Measurements from ENCODE around the gene CBARP. TPM values are rescaled to one million over a fixed set of nuclear protein-coding genes. Genes with fewer than 3 reads are reported as not detected.

Gene CBARP
- total and polyA plus RNA-seq, 9 of the 15 experiments (the other 6 are each of a cell fraction or from before 2014, with no cell fraction given) = 0.03 to 8.9 (median 1.2) TPM; not detected in 1

DNA sequence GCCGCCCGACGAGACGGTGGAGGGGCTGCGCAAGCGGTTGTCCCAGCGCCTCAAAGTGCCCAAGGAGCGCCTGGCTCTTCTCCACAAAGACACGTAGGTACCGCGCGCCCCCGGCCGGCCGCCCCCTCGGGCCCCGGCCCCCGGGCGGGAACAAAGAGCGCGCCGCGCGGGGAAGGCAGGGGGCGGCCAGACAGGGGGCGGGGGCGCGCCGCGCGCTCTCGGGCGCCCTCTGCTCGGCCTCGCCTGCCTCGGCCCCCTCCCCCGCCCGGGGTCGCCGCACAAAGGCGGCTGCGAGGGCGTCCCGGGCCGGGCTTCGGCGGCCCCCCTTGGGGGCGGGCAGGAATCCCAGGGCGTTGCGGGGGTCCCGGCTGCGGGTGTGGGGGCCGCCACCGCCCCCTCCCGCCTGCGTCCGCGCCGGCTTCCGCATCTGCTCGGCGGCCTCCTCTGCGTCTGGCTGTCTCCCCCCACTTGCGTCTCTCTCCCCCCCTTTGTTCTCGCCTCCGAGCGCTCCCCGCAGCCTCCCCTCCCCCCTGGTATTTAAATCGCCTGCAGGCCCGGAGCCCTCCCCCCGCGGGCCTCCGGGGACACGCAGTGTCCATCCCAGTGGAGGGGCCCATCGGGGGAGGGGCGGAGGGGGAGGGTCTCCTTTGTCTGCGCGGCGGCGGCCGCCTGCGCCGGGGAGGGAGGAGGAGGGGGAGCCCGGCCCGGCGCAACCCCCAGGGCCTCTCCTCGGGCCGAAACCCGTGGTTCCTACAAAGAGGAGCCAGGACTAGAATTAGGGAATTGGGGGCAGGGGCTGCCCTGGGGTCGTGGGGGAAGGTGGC is 12.8 kb upstream of the CBARP start (continued):
- TF ChIP-seq ZBTB5 (IDR thresholded peaks at IDR 0.05) (no peak), CREM (IDR thresholded peaks at IDR 0.05; ENCODE audit: low read depth) (peak; percentile 35; the same call in 1 of the 2 replicates), BHLHE40 (IDR thresholded peaks at IDR 0.05; ENCODE audit: low read length) (no peak), ZNF174 (CRISPR knock-in tag; IDR thresholded peaks at IDR 0.05) (no peak), RBM34 (IDR thresholded peaks at IDR 0.05; ENCODE audit: borderline replicate concordance, insufficient read depth, low read length) (no peak), GTF2F1 (IDR thresholded peaks at IDR 0.05; ENCODE audit: low read depth, low read length) (no peak), KDM1A (IDR thresholded peaks at IDR 0.05) (peak in 1 of 2 experiments; percentile 87; a peak in 2 of 4 replicates), RB1 (IDR thresholded peaks at IDR 0.05; ENCODE audit: low read depth) (no peak), CREB1 (IDR thresholded peaks at IDR 0.05) (no peak), CREB1 (CRISPR knock-in tag; IDR thresholded peaks at IDR 0.05) (no peak), HNRNPL (IDR thresholded peaks at IDR 0.05; ENCODE audit: low read depth, low read length) (no peak), SMARCA4 (IDR thresholded peaks at IDR 0.05) (no peak), RBM39 (optimal IDR thresholded peaks at IDR 0.05; ENCODE audit: low read depth, low read length) (no peak), GTF3C2 (IDR thresholded peaks at IDR 0.05; ENCODE audit: borderline replicate concordance, extremely low read depth, insufficient read length) (no peak), JUN (IDR thresholded peaks at IDR 0.05; ENCODE audit: borderline replicate concordance, low read depth, low read length) (no peak), JUN (CRISPR knock-in tag; IDR thresholded peaks at IDR 0.05; ENCODE audit: borderline replicate concordance) (no peak), PRPF4 (IDR thresholded peaks at IDR 0.05; ENCODE audit: insufficient read depth, low read depth, low read length, poor library complexity, severe bottlenecking) (peak; percentile 9), ZNF217 (CRISPR knock-in tag; IDR thresholded peaks at IDR 0.05) (no peak)
- TF ChIP-seq, protein P1, sequence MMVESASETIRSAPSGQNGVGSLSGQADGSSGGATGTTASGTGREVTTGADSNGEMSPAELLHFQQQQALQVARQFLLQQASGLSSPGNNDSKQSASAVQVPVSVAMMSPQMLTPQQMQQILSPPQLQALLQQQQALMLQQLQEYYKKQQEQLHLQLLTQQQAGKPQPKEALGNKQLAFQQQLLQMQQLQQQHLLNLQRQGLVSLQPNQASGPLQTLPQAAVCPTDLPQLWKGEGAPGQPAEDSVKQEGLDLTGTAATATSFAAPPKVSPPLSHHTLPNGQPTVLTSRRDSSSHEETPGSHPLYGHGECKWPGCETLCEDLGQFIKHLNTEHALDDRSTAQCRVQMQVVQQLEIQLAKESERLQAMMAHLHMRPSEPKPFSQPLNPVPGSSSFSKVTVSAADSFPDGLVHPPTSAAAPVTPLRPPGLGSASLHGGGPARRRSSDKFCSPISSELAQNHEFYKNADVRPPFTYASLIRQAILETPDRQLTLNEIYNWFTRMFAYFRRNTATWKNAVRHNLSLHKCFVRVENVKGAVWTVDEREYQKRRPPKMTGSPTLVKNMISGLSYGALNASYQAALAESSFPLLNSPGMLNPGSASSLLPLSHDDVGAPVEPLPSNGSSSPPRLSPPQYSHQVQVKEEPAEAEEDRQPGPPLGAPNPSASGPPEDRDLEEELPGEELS (CRISPR knock-in tag; IDR thresholded peaks at IDR 0.05; ENCODE audit: borderline replicate concordance) = no peak
- TF ChIP-seq, protein P2, sequence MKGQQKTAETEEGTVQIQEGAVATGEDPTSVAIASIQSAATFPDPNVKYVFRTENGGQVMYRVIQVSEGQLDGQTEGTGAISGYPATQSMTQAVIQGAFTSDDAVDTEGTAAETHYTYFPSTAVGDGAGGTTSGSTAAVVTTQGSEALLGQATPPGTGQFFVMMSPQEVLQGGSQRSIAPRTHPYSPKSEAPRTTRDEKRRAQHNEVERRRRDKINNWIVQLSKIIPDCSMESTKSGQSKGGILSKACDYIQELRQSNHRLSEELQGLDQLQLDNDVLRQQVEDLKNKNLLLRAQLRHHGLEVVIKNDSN (CRISPR knock-in tag; IDR thresholded peaks at IDR 0.05) = no peak

Measured in K562 (cell line).